Transverse colon (tissue), 4 donors: ENCODE results near the gene L3MBTL4. TPM values are rescaled to one million over a fixed set of nuclear protein-coding genes. Genes with fewer than 3 reads are reported as not detected.

Experiments used
- DNase-seq: peaks from one replicate; pipeline ENCODE4 v3.0.0-alpha.2; 2019
- H3K27ac ChIP-seq, 4 donors: fragments of 200-600 bp; sonication (generic); 2 replicates each; pipeline ENCODE4 v1.5.1; 2016 to 2018; ENCODE audit warnings: inconsistent platforms in 4 of 4
- H3K27me3 ChIP-seq: fragments of 200-600 bp; sonication (generic); 2 replicates; pipeline ENCODE4 v1.5.1; 2017; ENCODE audit warnings: inconsistent platforms
- H3K36me3 ChIP-seq, 4 donors: fragments of 200-600 bp; sonication (generic); 2 replicates each; pipeline ENCODE4 v1.5.1; 2017 to 2019; ENCODE audit warnings: inconsistent platforms in 4 of 4
- H3K4me1 ChIP-seq, 4 donors: fragments of 200-600 bp; sonication (generic); 2 replicates each; pipeline ENCODE4 v1.5.1; 2017 to 2020; ENCODE audit warnings: inconsistent platforms in 4 of 4
- H3K4me3 ChIP-seq, 4 donors: fragments of 200-600 bp; sonication (generic); 1 replicate in 1 of 4; 2 replicates in 3 of 4; pipeline versions ENCODE4 v1.5.1 to v1.6.1; 2017 to 2019; ENCODE audit warnings: inconsistent platforms in 4 of 4
- H3K9me3 ChIP-seq, 2 donors: fragments of 200-600 bp; sonication (generic); 2 replicates each; pipeline ENCODE4 v1.5.1; 2017 to 2019; ENCODE audit warnings: inconsistent platforms in 2 of 2
- EP300 ChIP-seq: sonication (generic); formaldehyde crosslinking; IDR thresholded peaks from one replicate; pipeline ENCODE4 v1.6.1; 2017; ENCODE audit warnings: antibody characterized with exemption, low read depth
- POLR2A ChIP-seq: fragments of 450-650 bp; IDR thresholded peaks from one replicate; pipeline ENCODE4 v1.6.1; 2016; ENCODE audit warnings: antibody characterized with exemption, mild to moderate bottlenecking, moderate library complexity
- POLR2AphosphoS5 ChIP-seq, 3 donors: sonication (generic); formaldehyde crosslinking; IDR thresholded peaks; one replicate each; pipeline ENCODE4 v1.6.1; 2016; ENCODE audit warnings: antibody characterized with exemption in 3 of 3
- WGBS, 2 donors: methylation state at CpG; one replicate each; pipeline ENCODE4 v1.1.5; 2018; ENCODE audit warnings: low coverage in 1 of 2; 5-methylcytosine and 5-hydroxymethylcytosine counted together
- in situ Hi-C, 4 donors: fragments of 200-750 bp; cut with MboI; loops; one replicate each; pipeline versions ENCODE4 v1.15.0 to v1.15.1; 2017; ENCODE audit warnings: low sequenced_read_pairs in 3 of 4, low pct_ligation_motif_present in 1 of 4, low pct_unique_long_range_greater_than_20kb in 1 of 4
- intact Hi-C: fragments of 100-400 bp; cut with DNase I; formaldehyde crosslinking; loops from one replicate; pipeline ENCODE4 v1.15.1; 2023; ENCODE audit warnings: low total_unique reads
- total RNA-seq, 4 donors: library from RNA; depleted of rRNA; stranded (reverse); fragments of >200 nt; gene quantifications; one replicate each; pipeline ENCODE4 v1.1.0, GENCODE V29; 2016
- TF ChIP-seq, protein P1 (sequence below), 5 experiments: fragments of 200-600 bp in 3 of 5; fragments of 450-650 bp in 2 of 5; sonication (generic) in 3 of 5; IDR thresholded peaks; 1 replicate in 2 of 5; 2 replicates in 3 of 5; pipeline ENCODE4 v1.5.1; 2016 to 2017; ENCODE audit warnings: antibody characterized with exemption in 5 of 5, inconsistent platforms in 3 of 5, mild to moderate bottlenecking in 2 of 5, moderate library complexity in 1 of 5

Gene L3MBTL4
- total RNA-seq, 4 donors from 2014 or later = 0.20 to 4.9 (median 2.9) TPM

GRCh38 chr18:6434481-6434880, 19.8 kb upstream of the L3MBTL4 start:
- H3K36me3 ChIP-seq = no peaks in the 10 kb centered on the region
- no peak overlapping the region for H3K27ac ChIP-seq
- no peaks in the 10 kb centered on the region for H3K9me3 ChIP-seq
- no peaks in the 10 kb centered on the region for H3K4me1 ChIP-seq
- H3K4me3 ChIP-seq = no peak overlapping the region
- intact Hi-C loops = no loop called here
- TF ChIP-seq EP300 = no peak
- in situ Hi-C loops = no loop called here
- DNase-seq = no peak
- H3K27me3 ChIP-seq = no peaks in the 10 kb centered on the region
- WGBS, 2 donors = 61 to 72% methylated on average over 5 of the region's 5 CpGs

DNA sequence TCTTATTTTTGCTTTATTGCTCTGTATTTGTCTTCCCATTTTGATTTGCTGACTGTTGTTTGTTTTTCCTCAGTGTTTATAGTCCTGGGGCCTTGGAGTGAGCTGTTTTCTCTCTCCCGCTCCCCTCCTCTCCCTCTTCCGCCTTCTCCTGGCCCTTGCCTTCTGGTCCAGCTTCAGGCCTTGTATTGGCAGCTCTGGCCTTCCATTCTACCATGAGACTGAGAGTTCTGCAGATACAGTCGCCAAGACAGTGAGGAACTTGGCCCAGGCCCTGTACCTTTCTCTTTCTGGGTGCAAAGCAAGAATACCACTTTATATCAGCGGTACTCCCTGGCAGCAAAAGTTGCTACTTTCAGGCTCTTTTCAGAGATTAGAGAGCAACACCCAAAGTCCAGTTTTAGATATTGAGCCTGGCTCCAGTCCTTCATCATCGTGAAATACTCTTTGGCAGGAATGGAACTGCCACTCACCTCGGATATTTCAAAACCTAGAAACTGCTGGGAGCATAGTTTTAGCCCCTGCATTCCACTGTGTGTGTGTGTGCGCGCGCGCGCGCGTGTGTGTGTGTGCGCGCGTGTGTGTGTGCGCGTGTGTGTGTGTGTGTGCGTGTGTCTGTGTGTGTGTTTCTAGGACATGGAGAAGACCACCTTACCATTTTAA, 17.1 kb upstream of the L3MBTL4 start:
- 58 to 64% methylated on average over 2 to 19 of the region's 19 CpGs for WGBS, 2 donors
- DNase-seq = no peak
- H3K4me1 ChIP-seq = no peaks in the 10 kb centered on the region
- H3K4me3 ChIP-seq = no peak overlapping the region
- H3K27ac ChIP-seq = no peak overlapping the region
- in situ Hi-C loops (no loop called here), intact Hi-C loops (no loop called here)
- no peaks in the 10 kb centered on the region for H3K27me3 ChIP-seq
- H3K36me3 ChIP-seq = no peaks in the 10 kb centered on the region
- TF ChIP-seq POLR2A (no peak), POLR2AphosphoS5 (IDR thresholded peaks at IDR 0.05) (no peak), EP300 (no peak)
- TF ChIP-seq, protein P1, sequence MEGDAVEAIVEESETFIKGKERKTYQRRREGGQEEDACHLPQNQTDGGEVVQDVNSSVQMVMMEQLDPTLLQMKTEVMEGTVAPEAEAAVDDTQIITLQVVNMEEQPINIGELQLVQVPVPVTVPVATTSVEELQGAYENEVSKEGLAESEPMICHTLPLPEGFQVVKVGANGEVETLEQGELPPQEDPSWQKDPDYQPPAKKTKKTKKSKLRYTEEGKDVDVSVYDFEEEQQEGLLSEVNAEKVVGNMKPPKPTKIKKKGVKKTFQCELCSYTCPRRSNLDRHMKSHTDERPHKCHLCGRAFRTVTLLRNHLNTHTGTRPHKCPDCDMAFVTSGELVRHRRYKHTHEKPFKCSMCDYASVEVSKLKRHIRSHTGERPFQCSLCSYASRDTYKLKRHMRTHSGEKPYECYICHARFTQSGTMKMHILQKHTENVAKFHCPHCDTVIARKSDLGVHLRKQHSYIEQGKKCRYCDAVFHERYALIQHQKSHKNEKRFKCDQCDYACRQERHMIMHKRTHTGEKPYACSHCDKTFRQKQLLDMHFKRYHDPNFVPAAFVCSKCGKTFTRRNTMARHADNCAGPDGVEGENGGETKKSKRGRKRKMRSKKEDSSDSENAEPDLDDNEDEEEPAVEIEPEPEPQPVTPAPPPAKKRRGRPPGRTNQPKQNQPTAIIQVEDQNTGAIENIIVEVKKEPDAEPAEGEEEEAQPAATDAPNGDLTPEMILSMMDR (IDR thresholded peaks at IDR 0.05) = no peak
- H3K9me3 ChIP-seq = no peaks in the 10 kb centered on the region

DNA sequence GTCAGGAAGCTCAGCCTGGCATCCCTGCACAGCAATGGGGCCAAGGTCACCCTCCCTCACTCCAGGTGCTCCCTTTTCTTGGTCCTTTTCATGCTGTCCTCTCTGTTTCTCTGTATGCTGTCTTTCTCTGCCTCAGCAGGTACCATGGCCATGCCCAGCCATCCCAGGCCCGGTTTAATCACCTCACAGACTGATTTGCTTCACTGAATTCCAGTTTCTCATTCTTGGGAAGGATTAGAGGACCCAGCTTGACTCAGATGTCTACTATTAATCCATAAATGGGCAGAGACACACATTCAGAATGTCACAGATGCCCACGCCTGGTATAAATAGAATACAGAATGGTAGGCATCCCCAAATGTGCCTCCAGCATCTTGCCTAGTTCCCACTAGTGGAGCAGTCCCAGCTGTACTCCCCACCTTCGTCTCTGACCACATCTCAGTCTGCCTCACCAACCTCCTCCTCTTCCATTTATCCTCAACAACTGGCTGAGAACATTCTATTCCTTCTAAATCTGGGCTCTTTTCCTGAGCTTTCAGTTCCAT, 14.2 kb upstream of the L3MBTL4 start:
- no peak overlapping the region for H3K4me3 ChIP-seq
- WGBS, 2 donors = 65% methylated on average over 2 to 3 of the region's 3 CpGs
- no peak for DNase-seq
- TF ChIP-seq EP300 (no peak), POLR2AphosphoS5 (IDR thresholded peaks at IDR 0.05) (no peak), POLR2A (no peak)
- TF ChIP-seq, protein P1 (IDR thresholded peaks at IDR 0.05) = no peak
- H3K27ac ChIP-seq = no peak overlapping the region
- intact Hi-C loops = no loop called here
- in situ Hi-C loops = no loop called here
- H3K9me3 ChIP-seq = no peaks in the 10 kb centered on the region
- no peaks in the 10 kb centered on the region for H3K4me1 ChIP-seq
- no peaks in the 10 kb centered on the region for H3K36me3 ChIP-seq
- no peaks in the 10 kb centered on the region for H3K27me3 ChIP-seq

GRCh38 chr18:6427286-6427685, 12.6 kb upstream of the L3MBTL4 start:
- 73% methylated on average over 1 of the region's 1 CpG; no CpG with 5 or more reads in 1 of the 2 donors for WGBS, 2 donors
- H3K4me1 ChIP-seq = no peaks in the 10 kb centered on the region
- no peaks in the 10 kb centered on the region for H3K36me3 ChIP-seq
- no peaks in the 10 kb centered on the region for H3K27me3 ChIP-seq
- intact Hi-C loops (no loop called here), in situ Hi-C loops (no loop called here)
- no peak for DNase-seq
- no peak overlapping the region for H3K27ac ChIP-seq
- no peak for TF ChIP-seq POLR2A
- TF ChIP-seq EP300 = no peak
- TF ChIP-seq, protein P1 (IDR thresholded peaks at IDR 0.05) = no peak
- no peak for TF ChIP-seq POLR2AphosphoS5 (IDR thresholded peaks at IDR 0.05)
- H3K9me3 ChIP-seq = no peaks in the 10 kb centered on the region
- no peak overlapping the region for H3K4me3 ChIP-seq
